Globus pallidus (tissue), 1 donor: ENCODE measurements around the gene KRTAP5-11.
"Not testable (repeated sequence)": the region's sequence is repeated elsewhere in the genome, so short reads cannot be mapped to it uniquely, and the experiment has no call there.

Experiments used
- DNase-seq: peaks from one replicate; pipeline ENCODE4 v3.0.0-alpha.2; 2015; ENCODE audit warnings: low spot score

KRTAP5-11 gene

GRCh38 chr11:71582309-71582895 lies at the start of gene KRTAP5-11:
Gene KRTAP5-11, minus strand, starts transcription at chr11:71582875. Its CDS starts 38 bp downstream, at chr11:71582837.
- no peak for DNase-seq

GRCh38 chr11:71631551-71631950 lies 48.9 kb upstream of the KRTAP5-11 start:
- not testable (repeated sequence) for DNase-seq

DNA sequence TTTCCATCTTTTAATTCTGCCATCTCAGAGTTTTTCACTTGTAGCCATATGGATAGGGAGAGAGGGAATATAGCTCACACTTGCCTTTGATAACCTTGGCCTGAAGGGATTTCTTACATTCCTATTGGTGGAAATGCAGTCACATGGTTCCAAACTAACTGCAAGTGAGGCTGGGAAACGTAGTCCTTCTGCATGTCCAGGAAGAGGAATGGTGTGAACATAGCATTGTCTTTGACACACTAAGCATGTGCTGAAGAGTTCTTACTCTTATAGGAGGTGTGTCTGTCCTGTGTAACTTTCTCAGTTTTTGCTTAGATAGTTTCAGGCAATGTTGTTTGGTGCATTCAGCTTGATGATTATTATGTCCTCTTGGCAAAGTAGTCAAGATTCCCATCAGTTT lies 47.4 kb upstream of the KRTAP5-11 start:
- DNase-seq, result not testable (repeated sequence)

- not testable (repeated sequence) for DNase-seq
These were observed 46.3 kb upstream of the KRTAP5-11 start for GRCh38 chr11:71628943-71629342.

- DNase-seq, result not testable (repeated sequence)
These were observed 40.6 kb upstream of the KRTAP5-11 start for GRCh38 chr11:71623226-71623625.

DNA sequence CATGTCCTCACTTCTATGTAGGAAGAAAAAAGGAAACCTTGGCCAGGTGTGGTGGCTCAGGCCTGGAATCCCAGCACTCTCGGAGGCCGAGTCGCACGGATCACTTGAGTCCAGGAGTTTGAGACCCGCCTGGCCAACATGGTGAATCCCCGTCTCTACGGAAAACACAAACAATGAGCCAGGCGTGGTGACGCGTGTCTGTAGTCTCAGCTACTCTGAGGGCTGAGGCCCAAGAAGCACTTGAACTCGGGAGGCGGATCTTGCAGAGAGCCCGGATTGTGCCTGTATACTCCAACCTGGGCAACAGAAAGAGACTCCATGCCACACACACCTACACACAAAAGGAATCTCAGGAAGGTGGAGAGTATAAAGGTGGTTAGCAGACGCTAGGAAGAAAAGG lies 39.9 kb upstream of the KRTAP5-11 start:
- DNase-seq, result not testable (repeated sequence)

DNA sequence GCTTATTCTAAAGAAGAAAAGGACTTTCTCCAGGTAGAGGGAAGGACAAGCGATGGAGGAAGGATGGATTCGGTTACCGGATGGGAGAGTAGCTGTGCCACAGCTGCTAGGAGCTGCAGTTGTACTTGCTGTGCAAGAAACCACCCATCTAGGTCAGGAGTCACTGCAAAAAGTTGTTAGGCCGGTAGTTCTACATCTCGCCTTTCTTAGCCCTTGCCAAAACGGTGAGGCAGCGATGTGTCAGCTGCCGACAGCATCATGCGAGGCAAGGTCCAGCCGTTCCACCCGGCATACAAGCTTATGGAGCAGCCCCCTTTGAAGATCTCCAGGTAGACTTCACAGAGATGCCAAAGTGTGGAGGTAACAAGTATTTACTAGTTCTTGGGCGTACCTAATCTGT lies 32.3 kb upstream of the KRTAP5-11 start:
- DNase-seq, result not testable (repeated sequence)

DNA sequence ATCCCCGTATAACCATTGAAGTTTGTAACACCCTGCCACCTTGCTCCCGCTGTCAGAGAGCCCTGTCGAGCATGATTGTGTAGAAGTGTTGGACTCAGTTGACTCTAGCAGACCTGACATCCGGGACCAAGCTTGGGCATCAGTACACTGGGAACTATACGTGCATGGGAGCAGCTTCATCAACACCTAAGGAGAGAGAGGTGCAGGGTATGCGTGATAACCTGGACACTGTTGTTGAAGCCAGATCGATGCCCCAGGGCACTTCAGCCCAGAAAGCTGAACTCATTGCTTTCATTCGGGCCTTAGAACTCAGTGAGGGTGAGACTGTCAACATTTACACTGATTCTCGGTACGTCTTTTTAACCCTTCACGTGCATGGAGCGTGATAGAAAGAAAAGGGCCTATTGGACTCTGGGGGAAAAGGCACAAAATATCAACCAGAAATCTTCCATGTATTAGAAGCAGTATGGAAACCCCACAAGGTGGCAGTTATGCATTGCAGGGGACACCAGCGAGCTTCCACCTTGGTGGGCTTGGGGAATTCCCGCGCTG lies 31.8 kb upstream of the KRTAP5-11 start:
- DNase-seq, result not testable (repeated sequence)

GRCh38 chr11:71613931-71614330 lies 31.3 kb upstream of the KRTAP5-11 start:
- not testable (repeated sequence) for DNase-seq

- DNase-seq, result not testable (repeated sequence)
These were observed 28.7 kb upstream of the KRTAP5-11 start for GRCh38 chr11:71611218-71611910.

GRCh38 chr11:71608272-71608671 lies 25.6 kb upstream of the KRTAP5-11 start:
- not testable (repeated sequence) for DNase-seq

DNA sequence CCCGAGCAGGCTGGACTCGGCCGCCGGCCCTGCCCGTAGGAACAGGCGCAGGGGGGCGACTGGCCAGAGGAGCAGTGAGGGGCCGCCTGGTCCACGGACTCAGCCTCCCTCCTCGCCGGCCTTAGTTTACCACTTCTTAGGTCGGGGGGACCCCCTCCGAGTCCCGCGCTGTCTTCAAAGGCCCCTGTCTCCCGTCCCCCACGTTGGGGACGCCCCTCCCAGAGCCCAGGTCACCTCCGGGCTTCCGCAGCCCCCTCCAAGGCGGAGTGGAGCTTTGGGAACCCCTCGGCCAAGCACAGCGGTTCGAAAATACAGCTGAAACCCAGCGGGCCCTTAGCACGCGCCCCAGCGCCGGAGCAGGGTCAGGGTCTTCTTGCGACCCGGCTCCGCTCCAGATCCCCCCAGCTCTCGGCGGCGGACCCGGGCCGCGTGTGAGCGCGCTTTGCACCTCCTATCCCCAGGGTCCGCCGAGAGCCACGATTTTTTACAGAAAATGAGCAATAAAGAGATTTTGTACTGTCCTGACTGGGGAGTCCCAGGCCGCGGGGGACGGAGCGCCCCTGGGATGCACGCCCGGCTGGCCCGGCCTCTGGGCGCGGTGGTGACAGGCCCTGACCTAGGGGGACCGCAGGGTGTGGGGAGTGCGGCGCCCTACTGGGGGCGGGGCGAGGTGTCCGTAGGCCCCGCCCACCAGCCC lies 25.0 kb upstream of the KRTAP5-11 start:
- DNase-seq, result not testable (repeated sequence)

DNA sequence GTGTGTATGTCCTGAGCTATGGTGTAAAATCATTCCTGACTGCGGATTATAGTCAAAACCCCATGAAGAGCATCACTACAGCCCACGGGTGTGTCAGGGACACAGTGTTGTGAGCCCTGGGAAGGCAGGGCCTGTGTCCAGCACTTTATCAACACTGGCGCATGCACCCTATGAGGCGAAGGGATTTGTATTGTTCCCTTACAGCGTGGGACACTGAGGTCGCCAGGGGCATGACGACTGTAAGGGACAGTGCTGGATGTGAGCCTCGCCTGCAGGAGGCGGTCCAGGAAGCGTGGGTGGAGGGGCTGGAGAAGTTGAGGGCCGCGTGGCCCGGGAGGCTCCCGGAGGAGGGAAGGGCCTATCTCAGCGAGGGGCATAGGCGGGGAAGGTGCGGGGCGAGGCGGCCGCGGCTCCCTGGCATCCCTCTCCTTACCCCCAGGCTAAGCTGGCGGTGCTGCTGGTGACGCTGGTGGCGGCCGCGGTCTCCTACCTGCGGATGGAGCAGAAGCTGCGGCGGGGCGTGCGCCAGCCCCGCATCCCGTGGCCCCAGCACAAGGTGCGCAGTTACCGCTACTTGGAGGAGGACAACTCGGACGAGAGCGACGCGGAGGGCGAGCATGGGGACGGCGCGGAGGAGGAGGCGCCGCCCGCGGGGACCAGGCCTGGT lies 24.3 kb upstream of the KRTAP5-11 start:
- DNase-seq, result not testable (repeated sequence)

DNA sequence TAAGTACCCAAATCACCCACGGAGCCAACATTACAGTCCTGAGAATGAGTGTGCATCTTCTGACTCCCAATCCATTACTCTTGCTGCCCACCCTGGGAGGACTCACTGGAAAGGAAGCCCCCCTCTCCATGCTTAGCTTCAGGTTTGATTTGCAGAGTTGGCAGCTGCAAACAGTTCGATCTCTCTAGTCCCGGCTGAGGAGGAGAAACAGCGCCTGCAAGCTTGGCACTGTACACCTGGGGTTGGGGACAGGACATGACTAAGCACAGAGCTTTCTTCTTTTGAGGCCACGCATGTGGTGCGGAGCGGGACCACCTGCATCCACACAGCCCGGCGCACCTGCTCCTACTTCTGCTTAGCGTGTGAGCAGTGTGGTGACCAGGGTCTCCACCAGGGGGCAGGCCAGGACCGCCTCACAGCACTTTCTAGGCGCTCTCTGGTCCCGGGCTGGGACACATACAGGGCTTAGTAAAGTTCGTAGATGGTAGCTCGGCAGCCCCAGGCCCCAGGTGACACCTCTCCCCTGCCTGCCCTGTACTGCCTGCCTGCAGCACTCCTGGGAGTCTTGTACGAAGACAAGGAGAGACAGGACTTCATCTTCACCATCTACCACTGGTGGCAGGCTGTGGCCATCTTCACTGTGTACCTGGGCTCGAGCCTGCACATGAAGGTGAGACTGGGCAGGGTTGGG lies 22.3 kb upstream of the KRTAP5-11 start:
- not testable (repeated sequence) for DNase-seq

DNA sequence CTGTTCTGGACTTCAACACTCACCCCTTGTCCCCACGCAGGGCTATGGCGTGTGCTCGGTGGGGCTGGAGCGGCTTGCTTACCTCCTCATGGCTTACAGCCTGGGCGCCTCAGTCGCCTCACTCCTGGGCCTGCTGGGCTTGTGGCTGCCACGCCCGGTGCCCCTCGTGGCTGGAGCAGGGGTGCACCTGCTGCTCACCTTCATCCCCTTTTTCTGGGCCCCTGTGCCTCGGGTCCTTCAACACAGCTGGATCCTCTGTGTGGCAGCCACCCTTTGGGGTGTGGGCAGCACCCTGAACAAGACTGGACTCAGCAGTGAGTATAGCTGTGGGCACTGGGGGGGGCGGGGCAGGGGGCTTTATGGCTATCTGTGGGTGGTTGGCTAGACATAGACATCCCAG lies 20.5 kb upstream of the KRTAP5-11 start:
- DNase-seq, result not testable (repeated sequence)

- not testable (repeated sequence) for DNase-seq
These were observed 6.9 kb upstream of the KRTAP5-11 start for GRCh38 chr11:71589546-71589920.

DNA sequence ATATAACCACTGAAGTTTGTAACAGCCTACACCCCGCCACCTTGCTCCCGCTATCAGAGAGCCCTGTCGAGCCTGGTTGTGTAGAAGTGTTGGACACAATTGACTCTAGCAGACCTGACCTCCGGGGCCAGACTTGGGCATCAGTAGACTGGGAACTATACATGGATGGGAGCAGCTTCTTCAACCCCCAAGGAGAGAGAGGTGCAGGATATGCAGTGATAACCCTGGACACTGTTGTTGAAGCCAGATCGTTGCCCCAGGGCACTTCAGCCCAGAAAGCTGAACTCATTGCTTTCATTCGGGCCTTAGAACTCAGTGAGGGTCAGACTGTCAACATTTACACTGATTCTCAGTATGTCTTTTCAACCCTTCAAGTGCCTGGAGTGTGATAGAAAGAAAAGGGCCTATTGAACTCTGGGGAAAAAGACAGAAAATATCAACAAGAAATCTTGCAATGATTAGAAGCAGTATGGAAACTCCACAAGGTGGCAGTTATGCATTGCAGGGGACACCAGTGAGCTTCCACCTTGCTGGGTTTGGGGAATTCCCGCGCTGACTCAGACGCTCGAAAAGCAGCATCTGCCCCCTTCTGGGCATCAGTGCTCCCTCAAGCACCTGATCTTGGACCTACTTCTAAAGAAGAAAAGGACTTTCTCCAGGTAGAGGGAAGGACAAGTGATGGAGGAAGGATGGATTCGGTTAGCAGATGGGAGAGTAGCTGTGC lies 6.3 kb upstream of the KRTAP5-11 start:
- DNase-seq, result not testable (repeated sequence)

- not testable (repeated sequence) for DNase-seq
These were observed 5.6 kb upstream of the KRTAP5-11 start for GRCh38 chr11:71588314-71588713.

- not testable (repeated sequence) for DNase-seq
These were observed 3.0 kb upstream of the KRTAP5-11 start for GRCh38 chr11:71585673-71586072.

- not testable (repeated sequence) for DNase-seq
These were observed 294 bp upstream of the KRTAP5-11 start for GRCh38 chr11:71582969-71583368.

GRCh38 chr11:71581826-71582225 lies 849 bp downstream of the KRTAP5-11 start:
- no peak for DNase-seq
